ENCODE results near the gene AKIRIN1.

GRCh38 chr1:38973659-38974437 is 17.2 kb upstream of the AKIRIN1 start:
- TF ChIP-seq CTCF (IDR thresholded peaks at IDR 0.05 in 4 of 5, conservative IDR thresholded peaks at IDR 0.05 in 1 of 5) = no peak
- no peak for TF ChIP-seq POLR2A (IDR thresholded peaks at IDR 0.05)

Measured in gastrocnemius medialis (tissue), 4 donors.